ENCODE measurements around the gene APBA2.
"Not testable (repeated sequence)": the region's sequence is repeated elsewhere in the genome, so short reads cannot be mapped to it uniquely, and the experiment has no call there.

APBA2 gene

DNA sequence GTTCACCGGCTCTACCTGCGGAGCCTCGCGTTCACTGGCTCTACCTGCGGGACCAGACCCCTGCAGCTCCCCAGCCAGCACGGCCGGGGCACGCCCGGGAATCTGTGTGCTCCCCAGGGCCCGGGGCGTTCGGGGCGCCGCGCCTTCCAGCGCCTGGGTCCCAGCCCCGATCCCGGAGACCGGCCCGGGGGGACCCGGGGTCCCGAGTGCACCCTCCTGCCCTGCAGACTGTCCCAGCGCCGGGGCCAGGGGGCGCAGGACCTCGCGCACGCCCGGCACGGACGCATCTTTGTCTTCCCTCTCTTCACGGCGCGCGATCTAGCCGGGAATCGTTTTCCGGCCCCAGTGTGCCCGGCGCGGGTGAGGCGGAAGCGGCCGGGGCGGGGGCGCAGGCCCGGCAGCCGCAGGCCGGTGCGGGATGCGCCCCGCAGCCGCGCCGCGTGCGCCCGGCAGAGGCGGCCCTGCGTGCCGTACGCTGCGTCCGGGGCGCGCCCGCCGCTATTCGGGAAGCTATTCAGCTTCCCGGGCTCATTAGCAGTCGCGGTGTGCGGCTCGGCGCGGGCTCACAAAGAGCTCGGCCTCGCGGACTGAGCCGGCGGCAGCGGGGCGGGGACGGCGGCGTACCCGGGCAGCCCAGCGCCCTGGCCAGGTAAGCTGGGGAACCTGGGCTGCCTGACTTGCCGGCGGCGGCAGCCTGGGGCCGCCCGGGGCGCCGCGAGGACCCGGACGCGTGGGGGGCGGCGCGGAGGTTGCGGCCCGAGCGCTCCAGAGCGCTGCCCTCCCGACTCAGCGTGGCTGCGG is at the start of gene APBA2:
APBA2 (plus strand) TSS at position 345 of the 801 bp plus-strand sequence. CDS start 167,911 bp downstream, outside the sequence.
- DNase-seq = peak; percentile 35

DNA sequence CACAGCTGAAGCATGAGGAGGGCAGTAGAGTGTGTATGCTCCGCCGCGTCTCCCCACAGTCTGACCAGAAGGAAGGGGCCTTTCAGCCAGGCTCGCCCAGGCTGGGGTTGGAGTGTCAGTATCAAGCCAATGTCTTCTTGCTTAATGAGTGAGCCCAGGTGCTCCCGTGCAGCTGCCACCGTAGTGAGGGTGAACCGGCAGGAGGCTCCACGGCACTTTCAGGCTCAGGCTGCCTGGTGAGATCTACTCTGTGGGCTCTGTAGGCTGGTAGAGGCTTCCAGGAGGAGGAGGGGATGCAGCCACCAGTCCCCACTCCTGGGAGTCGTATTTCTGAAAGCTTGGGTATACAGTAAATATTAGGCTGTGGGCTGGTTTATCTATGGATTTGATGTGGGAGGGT is 45.5 kb upstream of the APBA2 start:
- DNase-seq = not testable (repeated sequence)

DNA sequence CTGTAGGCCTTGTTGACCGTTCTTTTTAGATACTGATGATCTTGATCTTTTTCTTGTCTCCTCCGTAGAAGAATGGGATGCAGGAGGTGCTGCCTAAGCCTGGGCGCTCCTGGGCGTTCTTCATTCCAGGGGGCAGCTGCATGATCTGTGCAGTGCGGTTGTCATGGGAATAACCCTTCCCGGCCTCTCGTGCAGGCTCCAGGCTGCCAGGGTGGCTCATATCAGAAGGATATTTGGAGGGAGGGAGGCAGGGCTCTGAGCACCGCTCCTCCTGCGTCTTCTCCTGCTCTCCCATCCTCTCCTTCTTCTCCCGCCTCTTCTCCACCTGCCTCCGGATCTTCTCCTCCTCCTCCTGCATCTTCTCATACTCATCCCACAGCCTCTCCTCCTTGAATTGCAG is 43.6 kb upstream of the APBA2 start:
- DNase-seq = not testable (repeated sequence)

DNA sequence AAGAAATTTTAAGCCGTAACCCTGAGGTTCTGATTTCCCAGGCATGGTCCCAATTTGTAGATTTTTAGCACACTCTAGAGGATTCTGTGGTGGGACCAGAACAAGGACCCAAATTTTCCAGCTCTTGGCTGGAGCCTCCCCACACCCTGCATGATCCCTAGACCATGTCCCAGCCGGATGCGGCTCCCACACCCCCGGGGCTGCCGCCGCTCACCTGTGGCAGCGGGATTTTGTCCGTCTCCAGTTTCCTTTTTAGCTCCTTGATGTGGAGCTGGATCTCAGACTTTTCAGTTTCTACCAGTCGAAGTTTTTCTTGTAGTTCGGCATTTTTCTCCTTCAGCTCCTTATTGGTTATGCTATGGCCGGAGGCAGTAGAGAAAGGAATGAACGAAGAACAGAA is 42.3 kb upstream of the APBA2 start:
- DNase-seq = not testable (repeated sequence)

DNA sequence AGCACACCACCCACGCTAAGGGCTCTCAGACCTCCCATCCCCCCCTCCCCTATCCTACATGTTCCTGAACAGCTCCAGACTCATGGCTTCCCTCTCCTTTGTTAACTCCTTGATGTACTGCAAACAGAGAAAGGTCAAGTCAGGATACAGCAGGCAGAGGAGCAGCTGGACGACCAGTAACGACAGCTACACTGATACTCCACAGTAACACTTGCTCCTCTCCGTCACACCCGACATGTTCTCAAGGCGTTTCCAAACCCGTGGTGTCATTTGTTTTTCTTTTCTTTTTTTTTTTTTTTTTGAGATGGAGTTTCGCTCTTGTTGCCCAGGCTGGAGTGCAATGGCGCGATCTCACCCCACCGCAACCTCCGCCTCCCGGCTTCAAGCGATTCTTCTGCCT is 41.6 kb upstream of the APBA2 start:
- DNase-seq = not testable (repeated sequence)

DNA sequence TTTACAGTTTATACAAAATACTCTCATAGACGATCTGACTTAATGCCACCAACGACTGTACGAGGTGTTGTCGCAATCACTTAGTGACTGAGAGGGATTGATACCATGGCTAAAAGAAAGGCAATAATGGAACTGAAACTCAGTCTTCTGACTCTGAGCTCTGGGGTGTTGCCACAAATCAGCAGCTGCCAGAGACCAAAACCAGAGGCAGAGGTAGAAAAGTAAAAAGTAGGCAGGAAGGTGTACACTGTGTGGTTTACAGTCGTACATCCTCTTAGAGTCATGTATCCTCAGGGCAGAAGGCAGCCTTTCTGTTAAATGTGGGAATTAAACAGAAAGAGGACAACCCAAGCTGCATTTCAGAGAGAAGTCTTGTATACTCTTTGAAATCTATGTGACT is 38.5 kb upstream of the APBA2 start:
- DNase-seq = peak; percentile 43

DNA sequence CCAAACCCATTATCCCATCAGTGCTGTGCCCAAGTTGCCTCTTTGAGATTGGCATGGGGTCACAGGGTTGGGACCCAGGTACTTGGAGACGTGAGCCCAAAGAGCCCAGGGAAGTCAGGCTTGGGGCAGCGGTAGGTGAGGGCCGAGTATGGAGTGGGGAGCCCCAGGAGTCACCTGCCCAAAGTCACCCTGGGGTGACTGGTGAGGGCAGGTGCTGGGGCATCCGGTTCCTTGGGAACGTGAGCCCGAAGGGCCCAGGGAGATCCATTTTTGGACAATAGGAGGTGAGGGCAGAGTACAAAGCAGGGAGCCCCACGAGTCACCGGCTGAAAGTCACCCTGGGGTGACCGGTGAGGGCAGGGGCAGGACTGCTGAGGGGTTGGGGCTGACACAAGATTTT is 37.8 kb upstream of the APBA2 start:
- not testable (repeated sequence) for DNase-seq

DNA sequence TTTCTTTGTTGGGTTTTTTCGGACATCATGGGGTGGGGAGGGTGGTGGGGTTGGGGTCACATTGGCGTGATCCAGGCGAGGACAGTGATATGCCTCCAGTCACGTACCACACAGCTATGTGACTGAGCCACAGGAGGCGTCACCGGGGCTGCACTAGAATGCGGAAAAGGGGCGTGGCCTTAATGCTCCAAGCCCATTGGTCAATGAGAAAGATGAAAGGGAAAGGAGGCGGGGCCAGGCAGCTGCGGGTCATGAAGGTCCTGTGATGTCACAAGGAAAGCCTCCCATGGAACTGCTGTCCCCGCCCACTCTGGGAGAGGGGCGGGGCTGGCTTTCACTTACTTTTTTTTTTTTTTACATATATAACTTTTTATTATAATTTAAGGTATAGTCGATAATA is 37.3 kb upstream of the APBA2 start, which contains the start of gene GOLGA6L7:
GOLGA6L7 (minus strand) TSS at position 124 of the 400 bp plus-strand sequence; CDS start at position 29, 95 bp downstream.
- peak; percentile 46 for DNase-seq

DNA sequence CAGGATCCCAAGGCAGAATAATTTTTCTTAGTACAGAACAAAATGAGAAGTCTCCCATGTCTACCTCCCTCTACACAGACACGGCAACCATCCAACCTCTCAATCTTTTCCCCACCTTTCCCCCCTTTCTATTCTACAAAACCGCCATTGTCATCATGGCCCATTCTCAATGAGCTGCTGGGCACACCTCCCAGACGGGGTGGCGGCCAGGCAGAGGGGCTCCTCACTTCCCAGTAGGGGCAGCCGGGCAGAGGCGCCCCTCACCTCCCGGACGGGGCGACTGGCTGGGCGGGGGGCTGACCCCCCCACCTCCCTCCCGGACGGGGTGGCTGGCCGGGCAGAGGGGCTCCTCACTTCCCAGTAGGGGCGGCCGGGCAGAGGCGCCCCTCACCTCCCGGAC is 36.5 kb upstream of the APBA2 start:
- not testable (repeated sequence) for DNase-seq

DNA sequence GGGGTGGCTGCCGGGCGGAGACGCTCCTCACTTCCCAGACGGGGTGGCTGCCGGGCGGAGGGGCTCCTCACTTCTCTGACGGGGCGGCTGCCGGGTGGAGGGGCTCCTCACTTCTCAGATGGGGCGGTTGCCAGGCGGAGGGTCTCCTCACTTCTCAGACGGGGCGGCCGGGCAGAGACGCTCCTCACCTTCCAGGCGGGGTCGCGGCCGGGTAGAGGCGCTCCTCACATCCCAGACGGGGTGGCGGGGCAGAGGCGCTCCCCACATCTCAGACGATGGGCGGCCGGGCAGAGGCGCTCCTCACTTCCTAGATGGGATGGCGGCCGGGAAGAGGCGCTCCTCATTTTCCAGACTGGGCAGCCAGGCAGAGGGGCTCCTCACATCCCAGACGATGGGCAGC is 36.0 kb upstream of the APBA2 start:
- DNase-seq = not testable (repeated sequence)

DNA sequence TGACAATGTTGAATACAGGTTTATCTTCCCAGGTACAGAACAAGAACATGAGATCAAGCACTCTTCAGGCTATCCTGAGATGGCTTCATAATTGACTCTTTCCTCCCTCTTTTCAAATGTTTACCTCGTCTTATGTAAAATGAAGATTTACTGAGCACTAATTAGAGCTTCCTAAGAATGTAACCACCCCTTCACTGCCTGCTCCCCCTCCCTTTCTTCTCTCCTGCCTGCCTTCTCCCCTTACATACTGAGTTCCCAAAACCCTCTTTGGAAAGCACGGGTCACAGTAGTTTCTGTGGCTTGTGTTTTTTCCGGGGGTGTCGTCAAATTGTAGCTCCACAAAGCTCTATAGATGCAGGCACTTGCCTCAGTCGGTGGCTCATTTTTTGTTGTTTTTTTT is 32.1 kb upstream of the APBA2 start:
- DNase-seq = not testable (repeated sequence)

DNA sequence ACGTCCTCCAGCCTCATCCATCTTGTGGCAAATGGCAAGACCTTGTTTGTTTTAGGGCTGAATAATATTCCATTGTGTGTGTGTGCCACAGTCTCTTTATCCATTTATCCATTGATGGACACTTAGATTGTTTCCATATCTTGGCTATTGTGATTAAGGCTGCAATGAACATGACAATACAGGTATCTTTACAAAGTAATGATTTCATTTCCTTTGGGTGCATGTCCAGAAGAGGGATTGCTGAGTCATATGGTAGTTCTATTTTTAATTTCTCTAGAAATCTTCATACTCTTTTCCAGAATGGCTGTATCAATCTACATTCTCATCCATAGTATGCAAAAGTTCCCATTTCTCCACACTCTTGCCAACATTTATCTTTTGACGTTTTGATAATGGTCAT is 31.2 kb upstream of the APBA2 start:
- not testable (repeated sequence) for DNase-seq

DNA sequence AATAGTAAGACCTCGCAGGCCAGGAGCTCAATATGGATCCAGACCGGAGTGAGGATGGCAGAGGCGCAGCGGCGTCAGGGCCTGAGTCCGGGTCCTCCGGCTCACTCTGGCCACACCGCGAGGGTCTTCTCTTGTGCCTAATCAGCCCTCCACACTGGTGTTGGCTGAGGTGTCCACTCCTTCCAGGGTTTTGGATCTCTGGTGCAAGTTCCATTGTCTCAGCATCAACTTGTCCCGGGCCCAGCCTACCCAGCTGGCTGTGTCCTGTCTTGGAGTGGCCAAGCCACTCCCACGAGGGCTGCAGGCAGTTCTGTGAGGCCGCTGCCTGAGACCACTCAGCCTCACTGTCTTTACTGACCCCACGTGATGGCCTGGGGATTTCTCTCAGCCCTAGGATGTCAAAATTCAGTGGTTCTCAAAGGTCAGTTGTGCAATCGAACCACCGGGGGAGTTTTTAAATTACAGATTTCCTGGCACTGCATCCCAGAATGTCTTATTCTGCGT is 24.7 kb upstream of the APBA2 start:
- DNase-seq = no peak

DNA sequence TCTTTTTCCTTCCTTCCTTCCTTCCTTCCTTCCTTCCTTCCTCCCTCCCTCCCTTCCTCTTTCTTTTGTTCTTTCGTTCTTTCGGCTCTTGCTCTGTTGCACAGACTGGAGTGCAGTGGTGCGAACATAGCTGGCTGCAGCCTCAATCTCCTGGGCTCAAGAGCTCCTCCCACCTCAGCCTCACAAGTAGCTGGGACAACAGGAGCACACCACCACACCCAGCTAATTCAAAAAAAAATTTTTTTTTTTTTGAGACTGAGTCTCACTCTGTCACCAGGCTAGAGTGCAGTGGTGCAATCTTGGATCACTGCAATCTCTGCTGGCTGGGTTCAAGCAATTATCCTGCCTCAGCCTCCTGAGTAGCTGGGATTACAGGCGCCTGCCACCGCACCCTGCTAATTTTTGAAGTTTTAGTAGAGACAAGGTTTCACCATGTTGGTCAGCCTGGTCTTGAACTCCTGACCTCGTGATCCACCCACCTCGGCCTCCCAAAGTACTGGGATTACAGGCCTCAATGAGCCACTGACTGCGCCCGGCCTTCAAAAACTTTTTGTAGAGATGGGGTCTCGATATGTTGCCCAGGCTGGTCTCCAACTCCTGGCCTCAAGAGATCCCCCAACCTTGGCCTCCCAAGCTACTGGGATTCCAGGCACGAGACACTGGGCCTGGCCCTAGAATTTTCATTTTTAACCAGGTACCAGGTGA is 24.0 kb upstream of the APBA2 start:
- not testable (repeated sequence) for DNase-seq

DNA sequence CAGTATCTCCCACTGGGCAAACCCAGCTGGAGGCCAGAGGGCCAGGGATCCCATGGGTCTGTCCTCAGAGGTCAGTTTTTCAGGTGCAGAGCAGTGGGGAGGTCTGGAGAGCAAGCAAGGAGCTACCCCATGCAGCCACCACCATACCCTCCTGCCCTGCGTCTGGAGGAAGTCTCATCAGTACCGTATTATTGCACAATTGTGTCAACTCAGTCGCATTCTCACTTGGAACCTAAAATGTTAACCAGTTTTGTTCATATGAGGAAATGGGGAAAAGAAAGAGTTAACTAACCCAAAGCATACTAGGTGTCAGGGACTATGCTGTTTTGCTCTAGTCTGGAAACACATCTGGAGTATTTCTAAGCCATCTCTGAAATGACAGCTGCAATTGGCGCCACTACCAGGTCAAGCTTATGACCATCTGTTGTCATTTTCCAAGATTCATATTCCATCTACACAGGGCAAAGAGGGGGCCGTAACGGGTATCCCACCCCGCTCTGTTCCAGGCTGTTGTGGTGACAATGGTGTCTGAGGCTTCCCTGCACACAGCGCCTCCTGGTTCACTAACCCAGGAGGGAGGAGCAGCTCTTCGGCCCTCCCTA is 16.9 kb upstream of the APBA2 start:
- DNase-seq = no peak

DNA sequence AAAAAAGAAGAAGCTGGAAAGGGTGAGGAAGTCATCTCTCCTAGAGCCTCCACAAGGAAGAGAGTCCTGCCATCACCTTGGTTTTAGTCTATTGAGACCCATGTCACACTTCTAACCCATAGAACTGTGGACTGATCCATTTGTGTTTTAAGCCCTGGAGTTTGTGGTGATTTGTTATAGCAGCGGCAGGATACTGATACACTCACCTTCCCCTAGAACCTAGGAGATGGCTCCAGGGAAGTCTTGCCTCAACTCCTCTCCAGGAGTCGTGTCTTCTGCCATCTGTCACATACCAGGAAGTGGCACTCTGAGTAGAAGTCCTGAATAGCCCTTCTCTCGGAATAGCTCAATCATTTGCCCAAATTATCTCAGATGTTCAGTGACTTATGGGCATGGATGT is 14.6 kb upstream of the APBA2 start:
- DNase-seq = no peak

DNA sequence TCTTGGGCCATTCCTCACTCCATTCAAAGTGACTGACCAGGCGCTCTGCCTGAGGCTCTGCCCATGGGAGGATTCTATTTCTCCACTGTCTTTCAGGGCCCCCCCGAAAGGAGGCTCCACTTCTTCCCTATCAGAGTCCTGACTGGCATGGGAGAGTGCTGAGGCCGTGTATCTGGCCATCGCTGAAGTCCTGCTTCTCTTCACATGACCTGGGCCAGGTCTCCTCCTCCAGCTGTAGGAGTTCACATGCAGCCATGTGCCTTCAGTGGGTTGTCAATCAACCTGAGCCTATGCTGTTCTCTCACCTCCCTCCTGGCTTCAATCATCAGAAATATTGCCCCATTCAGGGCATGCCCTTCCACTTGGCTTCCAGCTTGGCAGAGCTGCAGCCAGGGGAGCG is 12.8 kb upstream of the APBA2 start:
- DNase-seq = no peak

DNA sequence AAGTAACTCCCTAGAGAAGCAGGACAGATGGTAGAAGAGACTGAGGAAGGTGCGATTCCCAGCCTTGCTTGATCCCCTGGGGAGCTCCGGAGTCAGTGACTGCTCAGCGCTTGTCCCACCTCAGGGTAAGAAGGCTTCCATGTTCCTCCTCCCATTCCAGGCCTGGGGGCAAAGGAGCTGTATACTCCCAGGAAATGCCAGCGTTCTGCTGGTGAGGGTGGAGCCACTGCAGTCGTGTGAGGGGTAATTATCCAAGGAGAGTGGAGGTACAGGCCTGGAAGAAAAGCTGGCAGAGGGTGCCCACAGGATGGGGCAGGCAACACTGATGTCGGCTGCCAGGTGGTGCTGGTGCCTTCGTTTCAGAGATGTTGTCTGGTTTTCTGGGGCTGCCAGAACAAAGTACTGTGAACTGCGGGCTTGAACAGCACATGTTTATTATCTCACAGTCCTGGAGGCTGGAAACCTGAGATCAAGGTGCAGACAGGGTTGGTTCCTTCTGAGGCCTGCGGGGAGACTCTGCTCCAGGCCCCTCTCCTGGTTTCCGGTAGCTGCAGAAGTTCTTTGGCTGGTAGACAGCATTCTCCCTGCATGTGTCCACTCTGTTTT is 12.1 kb upstream of the APBA2 start:
- no peak for DNase-seq

DNA sequence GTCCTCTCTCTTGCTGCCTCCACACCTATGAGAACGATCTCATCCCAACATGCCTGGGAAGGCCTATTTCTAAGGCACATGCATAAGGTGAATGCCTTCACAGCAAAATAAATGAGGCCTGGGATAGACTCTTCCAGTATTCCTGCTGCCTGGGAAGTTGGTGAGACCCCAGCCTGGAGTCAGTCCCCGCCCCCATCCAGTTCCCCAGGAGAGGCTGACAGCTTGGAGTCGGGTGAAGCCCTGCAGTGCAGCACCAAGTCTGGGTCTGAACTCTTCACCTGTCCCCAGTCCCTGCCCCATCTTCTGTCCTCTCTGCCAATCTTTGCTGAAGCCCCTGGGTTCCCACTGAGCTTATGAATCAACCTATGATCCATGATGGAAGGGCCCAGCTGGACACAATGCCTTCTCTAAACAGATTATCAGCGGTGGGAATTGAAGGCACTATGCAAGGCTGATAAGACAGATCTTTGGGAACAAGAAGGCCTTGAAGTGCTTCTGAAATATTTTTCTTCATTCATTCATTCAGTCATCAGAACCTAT is 10.2 kb upstream of the APBA2 start:
- DNase-seq = no peak

DNA sequence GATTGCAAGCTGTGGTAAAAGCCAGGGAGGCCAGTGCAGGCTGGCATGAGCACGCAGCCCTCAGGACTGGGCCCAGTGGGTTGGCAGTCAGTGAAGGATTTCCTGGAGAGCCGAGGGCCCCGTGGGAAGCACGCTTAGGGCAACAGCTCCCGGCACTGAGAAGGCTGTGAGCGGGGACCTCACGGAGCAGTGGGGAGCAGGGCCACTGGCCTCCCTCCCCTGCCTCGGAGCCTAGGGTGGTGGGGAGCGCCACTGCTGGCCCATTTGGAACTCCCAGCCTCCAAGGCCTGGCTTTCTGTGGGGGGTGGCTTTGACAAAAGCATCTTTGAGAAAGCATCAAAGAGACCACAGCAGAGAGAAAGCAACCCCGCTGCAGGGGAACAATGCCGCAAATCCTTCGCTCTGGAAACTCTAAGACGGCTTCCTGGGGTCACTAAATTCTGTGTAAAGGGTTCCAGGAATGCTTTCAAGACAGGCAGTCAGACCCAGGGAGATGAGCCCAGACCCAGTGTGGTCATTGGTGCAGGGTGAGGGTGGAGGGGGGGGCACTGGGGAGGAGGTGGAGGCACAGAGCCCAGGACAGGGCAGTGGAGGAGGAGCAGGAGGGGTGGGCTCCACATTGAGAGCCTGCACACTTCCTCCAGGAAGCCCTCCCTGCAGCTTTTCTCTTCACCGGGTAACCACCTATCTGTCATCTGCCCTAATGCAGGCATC is 9.5 kb upstream of the APBA2 start:
- no peak for DNase-seq

DNA sequence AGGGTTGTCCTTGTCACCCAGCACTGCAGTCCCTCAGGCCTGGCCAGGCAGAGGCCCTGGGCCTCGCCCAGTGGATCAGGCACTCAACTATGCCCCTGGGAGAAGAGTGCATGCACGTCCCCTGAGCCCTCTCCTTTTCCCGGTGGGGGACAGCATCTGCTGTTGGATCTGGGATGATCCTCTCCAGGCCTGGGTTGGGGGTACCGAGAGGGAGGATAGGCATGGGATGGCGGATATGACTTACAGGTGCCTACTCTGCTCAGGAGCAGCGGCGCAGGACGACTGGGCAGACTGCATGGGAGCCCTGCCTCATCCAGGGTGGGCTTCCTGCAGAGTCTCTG is 9.0 kb upstream of the APBA2 start:
- DNase-seq = no peak

DNA sequence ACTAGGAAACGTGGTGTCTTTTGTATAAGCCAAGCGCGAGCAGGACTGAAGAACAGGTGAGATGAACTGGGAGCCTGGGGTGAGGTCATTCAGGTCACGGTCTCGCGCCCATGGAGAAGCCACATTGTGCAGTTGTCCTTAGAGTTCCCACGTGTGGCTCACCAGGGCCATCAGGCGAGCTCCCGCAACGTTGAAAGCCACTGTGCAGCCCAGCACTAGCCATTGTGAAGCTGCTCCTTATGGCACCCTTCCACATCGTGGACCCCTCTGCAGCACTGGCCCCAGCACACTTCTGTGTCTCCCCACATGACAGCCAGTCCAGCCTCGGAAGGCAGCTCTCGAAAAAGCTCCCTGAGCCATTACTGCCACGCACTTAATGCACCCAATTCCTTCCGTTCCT is 7.6 kb upstream of the APBA2 start:
- DNase-seq = no peak
